ENCODE measurements around the gene SOX4.

- no peak for TF ChIP-seq POLR2A (IDR thresholded peaks at IDR 0.05)
- TF ChIP-seq, protein P1, sequence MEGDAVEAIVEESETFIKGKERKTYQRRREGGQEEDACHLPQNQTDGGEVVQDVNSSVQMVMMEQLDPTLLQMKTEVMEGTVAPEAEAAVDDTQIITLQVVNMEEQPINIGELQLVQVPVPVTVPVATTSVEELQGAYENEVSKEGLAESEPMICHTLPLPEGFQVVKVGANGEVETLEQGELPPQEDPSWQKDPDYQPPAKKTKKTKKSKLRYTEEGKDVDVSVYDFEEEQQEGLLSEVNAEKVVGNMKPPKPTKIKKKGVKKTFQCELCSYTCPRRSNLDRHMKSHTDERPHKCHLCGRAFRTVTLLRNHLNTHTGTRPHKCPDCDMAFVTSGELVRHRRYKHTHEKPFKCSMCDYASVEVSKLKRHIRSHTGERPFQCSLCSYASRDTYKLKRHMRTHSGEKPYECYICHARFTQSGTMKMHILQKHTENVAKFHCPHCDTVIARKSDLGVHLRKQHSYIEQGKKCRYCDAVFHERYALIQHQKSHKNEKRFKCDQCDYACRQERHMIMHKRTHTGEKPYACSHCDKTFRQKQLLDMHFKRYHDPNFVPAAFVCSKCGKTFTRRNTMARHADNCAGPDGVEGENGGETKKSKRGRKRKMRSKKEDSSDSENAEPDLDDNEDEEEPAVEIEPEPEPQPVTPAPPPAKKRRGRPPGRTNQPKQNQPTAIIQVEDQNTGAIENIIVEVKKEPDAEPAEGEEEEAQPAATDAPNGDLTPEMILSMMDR (IDR thresholded peaks at IDR 0.05) = no peak
Measured at GRCh38 chr6:21587961-21588480, 5.5 kb upstream of the SOX4 start.

Measured in lower leg skin (tissue), 3 donors.